ENCODE data around the gene BMP3.
"Not testable (repeated sequence)": the region's sequence is repeated elsewhere in the genome, so short reads cannot be mapped to it uniquely, and the experiment has no call there.

Gene BMP3, protein sequence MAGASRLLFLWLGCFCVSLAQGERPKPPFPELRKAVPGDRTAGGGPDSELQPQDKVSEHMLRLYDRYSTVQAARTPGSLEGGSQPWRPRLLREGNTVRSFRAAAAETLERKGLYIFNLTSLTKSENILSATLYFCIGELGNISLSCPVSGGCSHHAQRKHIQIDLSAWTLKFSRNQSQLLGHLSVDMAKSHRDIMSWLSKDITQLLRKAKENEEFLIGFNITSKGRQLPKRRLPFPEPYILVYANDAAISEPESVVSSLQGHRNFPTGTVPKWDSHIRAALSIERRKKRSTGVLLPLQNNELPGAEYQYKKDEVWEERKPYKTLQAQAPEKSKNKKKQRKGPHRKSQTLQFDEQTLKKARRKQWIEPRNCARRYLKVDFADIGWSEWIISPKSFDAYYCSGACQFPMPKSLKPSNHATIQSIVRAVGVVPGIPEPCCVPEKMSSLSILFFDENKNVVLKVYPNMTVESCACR

DNA sequence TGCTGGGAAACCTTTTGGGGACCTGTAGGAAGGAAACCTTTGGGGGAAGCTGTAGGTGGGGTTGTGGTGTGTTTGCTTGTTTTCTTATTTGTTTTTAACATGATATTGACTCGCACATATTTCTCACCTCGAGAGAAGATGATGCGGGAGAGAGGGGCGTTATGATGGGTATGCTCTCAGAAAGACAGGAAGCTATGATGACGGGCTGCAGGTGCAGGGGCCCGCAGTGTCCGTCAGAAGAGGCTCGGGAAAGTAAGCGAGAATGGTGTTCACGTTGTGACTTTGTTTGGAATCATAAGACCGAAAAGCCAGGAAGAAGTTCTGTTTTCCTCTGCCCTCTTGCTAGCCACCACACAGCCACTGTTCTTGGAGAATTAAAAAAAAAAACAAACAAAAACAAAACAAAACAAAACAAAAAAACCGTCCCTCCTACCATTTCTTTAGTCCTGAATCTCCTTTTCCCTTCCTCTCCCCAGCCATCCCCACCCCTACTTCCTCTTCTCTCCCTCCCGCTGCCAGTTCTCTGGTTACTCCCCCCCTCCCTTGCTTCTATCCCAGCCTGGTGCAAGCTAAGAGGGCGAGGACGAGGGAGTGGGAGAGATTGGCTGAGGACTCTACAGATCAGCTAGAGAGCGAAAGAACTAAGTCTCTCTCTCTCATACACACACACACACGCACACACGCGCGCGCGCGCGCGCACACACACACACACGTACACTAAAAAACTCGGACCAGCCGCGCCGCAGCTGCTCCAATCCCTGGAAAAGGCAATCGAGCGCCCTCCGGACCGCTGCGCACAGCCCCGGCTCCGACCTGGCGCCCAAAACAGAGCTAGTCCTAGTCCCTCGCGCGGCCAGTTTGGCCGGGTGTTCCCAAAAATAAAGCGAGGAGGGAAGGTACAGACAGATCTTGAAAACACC is at the start of gene BMP3:
Gene BMP3 (plus strand): TSS at position 648 of the 920 bp plus-strand sequence. CDS start 577 bp downstream, outside the sequence.
- DNase-seq = no peak

DNA sequence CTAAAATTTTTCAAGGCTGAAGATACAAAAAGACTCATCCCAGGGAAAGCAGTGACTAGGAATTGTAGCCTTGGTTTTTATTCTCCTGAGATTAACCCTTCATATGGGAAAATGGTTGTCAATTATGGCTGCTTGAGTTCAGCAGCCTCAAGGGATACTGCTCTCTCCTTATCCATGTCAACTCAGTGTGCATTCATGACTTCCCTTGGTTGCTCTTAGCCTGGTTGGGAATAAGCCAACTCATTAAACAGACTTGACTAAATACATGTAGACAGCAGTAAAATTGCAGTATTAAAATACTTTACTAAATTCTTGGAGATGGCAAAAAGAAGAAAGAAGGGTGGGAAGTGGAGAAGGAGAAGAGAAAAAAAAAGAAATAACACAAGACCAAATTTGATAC is 44.5 kb upstream of the BMP3 start:
- no peak for DNase-seq

DNA sequence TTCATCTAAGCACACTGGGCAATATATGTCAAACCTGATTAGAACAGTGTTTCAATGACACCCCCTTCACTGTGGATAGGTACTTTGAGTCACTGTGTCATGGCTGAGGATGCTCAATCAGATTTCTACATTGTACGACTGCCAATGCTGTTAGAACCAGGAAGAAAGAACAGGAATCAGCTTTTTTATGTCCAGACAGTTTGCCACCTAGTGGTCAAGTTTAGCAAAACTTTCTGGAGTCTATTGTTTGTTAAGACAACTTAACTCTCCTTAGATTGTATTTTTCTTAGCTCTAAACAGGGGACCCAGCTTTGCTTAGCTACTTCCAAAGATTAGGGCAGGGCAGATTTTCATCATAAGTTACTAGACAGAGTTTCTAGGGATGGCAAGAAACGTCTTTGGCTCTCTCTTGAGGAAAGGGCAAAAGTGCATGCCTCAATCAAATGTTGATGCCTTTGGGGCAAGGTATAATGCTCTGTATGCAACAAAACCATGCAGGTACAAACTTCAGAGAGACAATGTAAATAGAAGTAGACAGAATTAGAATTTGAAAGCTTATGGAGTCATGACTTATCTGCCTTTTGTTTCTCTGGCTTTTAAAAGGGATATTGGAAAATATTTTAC is 40.5 kb upstream of the BMP3 start:
- DNase-seq = peak; percentile 18

DNA sequence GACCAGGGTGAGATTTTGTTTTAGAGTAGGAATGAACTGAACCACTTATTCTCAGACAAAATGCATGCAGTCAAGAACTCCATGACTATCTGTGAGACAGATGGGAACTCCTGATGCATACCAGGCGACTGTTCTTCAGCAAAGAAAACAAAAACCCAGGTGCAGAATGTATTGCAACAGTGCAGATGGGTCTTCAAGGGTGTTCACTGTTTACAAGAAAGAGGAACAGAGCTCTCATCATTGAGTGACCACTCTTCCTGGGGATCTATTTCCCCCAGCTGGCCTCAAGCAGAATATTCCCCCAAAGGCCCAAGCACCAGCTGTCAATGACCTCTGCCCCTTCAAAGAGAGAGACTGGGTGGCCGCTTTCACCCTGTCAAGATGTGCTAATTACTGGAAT is 39.7 kb upstream of the BMP3 start:
- DNase-seq = no peak

DNA sequence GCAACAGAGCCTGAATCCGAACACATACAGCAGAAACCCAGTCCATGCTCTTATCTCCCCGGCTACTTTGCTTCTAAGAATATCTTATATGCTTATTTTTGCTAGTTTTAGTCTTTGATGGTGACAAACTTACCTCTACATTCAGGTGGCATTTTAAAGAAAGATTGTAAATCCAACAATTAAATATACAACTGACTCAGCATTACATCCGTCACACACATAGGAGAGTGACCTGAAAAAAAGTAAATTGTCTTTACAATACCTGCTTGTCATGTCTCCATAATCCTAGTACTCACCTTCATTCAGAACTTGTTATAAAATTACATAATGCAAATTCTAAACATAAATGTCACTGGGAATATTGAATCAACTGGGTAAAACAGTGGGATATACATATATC is 30.6 kb upstream of the BMP3 start:
- no peak for DNase-seq

DNA sequence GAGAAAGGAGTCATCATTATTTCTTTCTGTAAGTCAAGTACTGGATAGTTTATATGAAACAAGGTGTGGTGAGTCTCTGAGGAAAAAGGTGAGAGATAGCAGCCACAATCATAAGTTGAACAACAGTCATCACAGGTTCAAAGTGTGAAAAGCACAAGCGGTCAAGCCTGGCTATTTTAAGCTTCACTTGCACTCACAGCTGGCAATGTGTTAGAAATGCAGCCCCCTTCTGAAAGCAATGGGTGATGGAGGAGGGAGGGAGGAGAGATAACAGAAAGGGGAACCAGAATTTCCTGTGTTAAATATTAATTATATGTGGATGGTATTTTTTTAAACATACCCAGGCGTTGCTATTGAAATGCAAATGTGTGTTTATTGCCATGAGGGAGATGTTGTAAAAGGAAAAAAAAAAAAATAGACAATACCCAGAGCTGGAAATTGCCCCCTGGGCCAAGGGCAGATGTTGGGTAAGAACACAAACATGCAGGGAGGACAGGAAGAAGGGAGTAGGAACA is 26.9 kb upstream of the BMP3 start:
- no peak for DNase-seq

DNA sequence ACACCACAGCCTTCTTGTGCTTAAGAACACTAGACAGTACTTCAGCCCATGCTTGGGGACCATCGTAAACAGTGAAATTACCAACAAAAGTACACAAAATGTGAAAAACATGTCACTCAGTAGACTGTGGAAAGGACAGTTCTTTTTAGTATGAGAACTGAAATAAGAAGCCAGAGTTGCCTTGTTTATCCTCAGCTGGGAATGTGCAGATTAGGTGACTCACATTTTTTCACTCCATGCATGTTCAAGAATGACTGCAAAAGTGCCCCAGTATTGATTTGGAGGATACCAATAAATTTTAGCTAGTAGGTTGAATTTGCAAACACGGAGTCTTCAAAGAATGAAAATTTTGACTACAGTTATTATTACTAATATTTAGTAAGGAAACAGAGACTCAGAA is 23.1 kb upstream of the BMP3 start:
- no peak for DNase-seq

DNA sequence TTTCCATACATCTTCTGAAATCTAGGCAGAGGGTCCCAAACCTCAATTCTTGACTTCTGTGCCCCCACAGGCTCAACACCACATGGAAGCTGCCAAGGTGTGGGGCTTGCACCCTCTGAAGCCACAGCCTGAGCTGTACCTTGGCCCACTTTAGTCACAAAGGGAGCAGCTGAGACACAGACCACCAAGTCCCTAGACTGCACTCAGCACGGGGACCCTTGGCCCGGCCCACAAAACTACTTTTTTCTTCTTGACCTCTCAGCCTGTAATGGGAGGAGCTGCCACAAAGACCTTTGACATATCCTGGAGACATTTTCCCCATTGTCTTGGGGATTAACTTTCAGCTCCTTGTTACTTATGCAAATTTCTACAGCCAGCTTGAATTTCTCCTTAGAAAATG is 13.9 kb upstream of the BMP3 start:
- not testable (repeated sequence) for DNase-seq

DNA sequence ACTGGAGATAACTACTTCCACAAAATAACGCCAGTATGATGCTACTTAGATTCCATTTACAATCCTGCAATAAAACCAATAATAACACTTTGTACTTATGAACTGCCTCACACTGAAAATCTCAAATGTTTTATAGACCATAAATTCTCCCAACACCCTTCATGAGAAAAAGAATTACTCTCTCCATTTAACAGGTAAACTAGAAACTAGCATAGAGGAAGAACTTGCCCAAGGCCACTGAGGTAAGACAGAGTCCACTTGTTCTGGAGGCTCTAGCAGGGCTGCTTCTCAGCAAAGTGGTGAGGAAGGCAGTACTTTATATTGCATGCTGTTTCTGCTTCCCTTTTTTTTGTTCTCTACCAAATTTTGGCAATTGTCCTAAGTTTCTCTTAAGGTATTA is 11.5 kb upstream of the BMP3 start:
- no peak for DNase-seq

DNA sequence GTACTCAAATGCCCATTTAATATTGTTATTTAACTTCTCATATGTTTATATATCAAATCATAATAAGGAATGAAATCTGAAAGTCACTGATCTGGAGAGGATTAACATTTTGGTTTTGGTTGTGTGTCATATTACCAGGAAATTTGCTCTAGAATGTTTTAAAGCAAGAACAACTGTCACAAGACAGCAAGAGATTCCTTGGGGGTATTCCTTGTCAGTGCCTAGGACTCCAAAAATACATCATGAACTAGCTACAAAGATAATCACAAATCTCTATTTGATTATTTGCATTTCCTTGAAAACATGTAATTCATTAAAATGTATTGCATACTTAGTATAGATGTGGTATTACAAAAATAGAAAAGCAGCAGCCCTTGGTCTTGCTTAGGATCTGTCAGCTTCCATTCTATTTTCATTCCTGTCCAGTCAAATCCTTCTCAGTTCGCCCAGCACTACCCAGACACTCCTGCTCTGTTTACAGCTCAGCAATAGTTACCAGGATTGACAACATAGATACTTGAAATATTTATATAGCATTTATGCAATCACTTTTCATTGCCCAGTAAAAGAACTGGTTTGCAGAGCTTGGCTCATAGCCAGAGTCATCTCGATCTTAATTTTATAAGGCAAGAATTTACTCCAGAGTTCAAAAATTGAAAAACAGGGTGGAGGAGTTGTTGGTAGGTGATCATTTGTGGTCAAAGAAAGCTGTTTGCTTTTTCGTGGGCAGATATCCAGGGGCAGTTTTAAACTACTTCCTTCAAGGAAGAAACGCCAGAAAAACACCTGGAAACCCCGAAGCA is 9.2 kb upstream of the BMP3 start:
- DNase-seq = no peak

DNA sequence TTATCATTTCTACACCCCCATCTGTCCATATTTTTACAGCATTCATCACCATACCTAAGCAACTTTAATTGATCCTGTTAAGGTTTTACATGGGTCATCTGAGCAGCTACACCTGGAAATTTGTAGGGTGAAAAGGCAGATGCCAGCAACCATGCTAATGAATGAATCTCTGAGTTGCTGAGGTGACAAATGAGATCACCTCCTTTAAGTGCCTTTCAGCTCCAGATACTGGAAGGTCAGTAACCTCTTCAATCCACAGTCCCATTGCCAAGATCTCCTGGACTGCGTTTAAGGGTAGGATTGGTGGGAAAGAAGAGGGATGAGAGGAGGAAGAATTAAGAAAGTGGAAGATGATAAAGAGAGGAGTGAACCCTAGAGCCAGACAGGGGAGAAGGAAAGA is 8.5 kb upstream of the BMP3 start:
- DNase-seq = no peak

DNA sequence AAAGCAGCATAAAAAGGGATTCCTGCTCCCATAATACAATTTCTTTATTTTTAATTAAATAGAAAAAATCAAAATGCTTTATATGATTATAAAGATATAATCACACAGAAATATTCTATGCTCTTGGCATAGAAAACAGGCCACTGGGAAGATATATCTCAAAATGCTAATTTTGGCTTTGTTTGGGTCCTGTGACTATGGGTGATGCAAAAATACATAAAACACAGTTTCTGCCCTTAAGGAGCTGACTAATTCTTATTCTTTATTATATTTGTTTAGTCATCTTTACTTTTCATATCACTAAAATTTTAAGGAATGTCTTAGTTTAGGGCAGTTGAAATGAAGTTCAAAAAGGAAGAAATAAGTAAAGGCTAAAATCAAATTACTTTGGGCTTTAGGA is 7.0 kb upstream of the BMP3 start:
- no peak for DNase-seq

DNA sequence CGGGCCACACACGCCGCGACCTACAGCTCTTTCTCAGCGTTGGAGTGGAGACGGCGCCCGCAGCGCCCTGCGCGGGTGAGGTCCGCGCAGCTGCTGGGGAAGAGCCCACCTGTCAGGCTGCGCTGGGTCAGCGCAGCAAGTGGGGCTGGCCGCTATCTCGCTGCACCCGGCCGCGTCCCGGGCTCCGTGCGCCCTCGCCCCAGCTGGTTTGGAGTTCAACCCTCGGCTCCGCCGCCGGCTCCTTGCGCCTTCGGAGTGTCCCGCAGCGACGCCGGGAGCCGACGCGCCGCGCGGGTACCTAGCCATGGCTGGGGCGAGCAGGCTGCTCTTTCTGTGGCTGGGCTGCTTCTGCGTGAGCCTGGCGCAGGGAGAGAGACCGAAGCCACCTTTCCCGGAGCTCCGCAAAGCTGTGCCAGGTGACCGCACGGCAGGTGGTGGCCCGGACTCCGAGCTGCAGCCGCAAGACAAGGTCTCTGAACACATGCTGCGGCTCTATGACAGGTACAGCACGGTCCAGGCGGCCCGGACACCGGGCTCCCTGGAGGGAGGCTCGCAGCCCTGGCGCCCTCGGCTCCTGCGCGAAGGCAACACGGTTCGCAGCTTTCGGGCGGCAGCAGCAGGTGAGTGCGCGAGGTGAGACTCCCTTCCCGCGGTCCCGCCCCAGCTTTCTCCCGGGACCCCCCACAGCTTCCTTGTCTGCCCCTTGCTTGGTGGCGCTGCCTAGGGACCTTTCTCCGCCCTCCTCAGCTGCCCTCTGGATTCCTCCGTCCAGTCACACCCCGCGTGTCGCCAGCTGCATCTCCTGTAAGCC is 678 bp downstream of the BMP3 start:
- DNase-seq = peak; percentile 12

DNA sequence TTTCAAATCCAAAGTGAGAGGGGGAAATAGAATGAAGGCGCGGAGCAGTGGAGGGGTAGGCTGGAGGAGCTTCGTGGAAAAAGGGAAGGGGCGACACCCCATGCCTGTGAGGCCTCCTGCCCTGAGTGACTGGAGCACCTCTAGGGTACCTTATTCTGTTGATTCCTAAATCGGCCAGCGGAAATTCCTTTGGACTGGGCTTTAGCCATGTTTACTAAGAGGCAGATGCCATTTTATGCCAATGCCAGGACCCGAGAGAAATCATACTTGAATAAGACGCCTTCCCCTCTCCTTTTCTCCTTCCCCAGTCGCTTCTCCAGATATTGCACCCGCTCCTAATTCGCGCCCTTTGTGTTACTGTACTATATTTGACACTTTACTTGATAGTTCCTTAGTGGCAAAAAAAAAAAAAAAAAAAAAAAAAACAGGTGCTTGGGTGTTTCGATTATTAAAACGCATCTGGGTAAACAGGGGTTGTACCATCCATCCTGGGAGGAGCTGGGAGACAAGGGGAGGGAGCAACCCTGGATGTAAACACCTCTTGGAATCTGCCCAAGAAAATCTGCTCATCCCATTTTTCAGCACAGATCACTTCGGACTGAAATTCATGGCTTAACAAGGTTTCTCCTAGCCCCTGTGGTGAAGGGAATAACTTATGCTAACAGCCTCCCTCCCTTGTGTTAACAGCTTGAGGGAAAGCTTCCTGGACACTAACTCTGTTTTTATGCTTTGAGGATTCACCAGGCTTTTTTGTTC is 1.5 kb downstream of the BMP3 start:
- no peak for DNase-seq

DNA sequence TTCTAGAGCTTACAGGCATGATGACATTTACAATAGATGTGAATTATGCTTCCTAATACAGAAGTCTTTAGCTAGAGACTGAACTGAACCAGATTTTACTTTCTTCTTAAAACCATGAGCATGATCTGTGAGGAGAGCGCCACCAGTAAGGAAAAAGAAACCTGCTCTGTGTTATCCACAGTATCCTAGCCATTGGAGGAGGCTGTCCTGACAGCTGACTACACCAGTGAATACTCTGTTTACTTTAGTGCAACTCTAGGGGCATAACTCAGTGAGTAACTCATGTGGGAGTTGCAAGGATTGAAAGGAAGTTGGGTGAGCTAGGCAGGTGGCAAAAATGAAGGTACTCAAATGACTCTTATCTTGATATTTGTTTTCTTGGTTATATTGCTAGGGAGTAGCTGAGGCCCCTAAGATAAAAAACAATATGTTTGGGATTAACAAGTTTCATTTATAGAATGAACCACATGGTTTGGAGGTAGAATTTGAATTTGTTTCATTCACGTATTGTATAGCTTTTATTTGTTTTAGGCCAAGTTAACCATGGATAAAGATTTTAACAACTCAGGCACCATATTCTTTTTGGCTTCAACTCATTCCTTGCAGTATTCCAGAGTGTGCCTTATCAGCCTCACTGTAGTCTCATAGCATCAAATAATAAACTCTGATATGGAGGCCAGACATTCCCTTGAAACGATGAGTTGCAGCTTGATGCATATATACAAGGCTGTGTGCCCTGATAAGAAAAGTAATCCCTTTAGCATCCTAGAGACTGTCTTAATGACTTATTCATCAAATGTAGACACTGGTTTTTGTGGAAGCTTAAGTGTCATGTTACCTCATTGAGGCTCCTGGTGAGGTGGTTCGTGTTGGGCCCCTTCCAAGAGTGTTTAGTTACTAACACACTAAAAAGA is 2.5 kb downstream of the BMP3 start:
- no peak for DNase-seq

DNA sequence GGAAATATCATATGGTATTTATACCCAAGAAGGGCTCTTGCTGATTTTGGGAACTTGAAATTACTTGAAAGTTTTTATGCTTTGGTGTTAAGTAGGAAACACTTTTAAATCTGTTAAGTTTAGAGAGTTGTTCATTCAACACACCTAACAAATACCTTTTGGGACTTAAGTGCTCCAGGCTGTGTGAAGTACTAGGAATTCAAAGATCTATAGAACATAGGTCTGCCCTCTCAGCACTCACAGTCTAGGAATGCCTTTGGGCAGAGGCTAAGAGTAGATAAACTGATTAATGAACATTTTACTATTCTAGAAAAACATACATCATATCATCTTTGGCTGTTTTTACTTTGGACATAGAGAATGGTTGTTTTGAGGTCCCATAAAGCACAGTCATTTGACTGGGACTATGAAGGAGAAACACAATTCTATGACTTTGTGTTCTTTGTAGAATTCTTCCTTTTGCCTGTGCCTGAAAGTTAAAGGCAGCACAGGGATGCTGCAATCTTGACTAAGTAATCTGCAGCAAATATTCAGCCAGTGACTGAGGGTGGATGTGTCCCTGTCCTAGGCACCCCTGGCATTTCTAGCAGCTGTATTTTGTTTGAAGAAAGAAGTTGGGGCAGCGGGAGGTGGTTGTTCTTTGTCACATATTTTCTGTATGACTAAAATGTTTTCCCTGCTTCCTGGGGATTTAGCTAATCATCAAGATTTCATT is 8.3 kb downstream of the BMP3 start:
- DNase-seq = no peak

DNA sequence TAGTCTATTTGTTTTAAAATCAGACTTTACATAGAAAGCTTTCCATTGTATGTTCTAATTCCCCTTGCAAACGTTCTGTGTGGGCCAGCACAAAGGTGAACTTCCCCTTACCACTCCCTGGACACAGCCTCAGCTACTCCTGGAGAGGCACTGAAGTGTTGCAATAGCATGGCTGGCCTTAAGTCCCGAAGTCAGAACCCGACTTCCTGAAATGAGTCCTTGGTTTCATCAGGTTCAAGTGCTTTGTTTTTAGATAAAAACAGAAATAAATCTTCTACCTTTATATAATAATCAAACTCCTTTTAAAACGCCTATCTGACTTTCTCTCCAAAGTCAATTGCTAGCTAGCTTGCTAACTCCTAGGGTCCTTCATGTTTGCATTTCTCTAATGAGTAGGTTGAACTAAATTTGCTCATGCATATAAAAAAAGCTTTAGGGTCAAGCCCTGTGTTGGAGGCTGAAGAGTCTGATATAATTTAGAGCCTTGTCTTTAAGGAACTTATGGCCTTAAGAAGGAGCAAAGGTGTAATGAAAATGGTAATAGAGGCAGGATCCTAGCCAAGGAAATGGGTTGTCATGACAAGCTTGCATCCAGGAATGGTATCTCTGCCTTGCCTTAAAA is 9.0 kb downstream of the BMP3 start:
- no peak for DNase-seq

DNA sequence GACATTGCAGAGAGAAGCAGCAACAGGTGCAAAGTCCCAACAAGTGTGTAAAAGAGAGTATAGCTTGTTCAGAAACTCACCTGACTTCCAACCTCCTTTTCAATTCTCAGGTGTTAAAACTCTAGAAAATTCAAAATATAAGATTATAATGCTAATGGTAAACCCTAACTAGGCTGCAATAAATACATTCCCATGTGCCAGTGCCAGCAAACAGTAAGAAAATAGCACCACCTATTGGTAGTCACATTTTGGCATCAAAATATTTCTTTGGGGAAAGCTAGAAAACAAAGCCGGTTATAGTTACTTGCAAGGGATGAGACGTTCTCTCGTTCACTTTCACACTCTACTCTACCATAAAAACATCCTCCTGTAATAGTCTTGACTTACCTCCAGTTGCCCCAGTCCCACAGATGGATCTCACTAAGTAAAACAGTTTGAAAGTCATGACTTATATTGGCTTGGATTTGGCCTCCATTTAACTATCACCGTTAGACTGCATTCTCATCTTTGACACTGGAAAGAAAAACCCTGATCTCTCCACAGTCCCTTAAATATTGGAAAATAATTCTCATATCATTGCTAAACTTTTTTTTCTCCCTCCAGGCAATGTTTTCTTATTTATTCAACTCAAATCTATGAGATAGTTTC is 9.6 kb downstream of the BMP3 start:
- DNase-seq = no peak

All from NCI-H1105 (cell line).